Breast epithelium (tissue), 3 donors: Measurements from ENCODE around the gene SCO1.

Experiments used
- CTCF ChIP-seq, 3 donors: fragments of 450-650 bp; IDR thresholded peaks; one replicate each; pipeline ENCODE4 v1.5.1; 2016 to 2017; ENCODE audit warnings: antibody characterized with exemption in 3 of 3, mild to moderate bottlenecking in 3 of 3, moderate library complexity in 3 of 3
- POLR2A ChIP-seq: fragments of 450-650 bp; IDR thresholded peaks from one replicate; pipeline ENCODE4 v1.6.1; 2016; ENCODE audit warnings: antibody characterized with exemption, mild to moderate bottlenecking, moderate library complexity
- POLR2AphosphoS5 ChIP-seq, 3 donors: sonication (generic); formaldehyde crosslinking; IDR thresholded peaks; one replicate each; pipeline ENCODE4 v1.6.1; 2017; ENCODE audit warnings: antibody characterized with exemption in 3 of 3

DNA sequence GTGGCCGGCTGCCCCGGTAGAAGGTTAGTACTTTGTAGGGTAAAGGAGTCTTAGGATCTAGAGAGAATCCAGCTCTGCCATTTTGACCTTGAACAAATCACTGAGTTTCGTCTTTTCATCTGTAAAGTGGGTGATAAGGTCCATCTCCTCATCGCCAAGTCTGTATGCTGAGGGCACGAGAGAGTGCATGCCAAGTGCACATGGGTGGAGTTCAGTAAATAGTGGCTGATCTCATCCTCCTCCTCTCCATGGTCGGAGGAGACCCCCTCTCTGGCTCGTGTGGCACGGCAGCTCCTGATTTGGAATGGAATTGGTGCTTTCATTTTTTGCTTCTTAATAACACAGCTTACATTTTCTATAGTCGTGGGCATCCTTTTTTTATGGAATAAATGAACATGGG lies 70.9 kb downstream of the SCO1 start:
- TF ChIP-seq CTCF (IDR thresholded peaks at IDR 0.05) (no peak), POLR2A (no peak), POLR2AphosphoS5 (IDR thresholded peaks at IDR 0.05) (no peak)
